Activated CD4-positive, alpha-beta memory T cell treated with anti-CD3 and anti-CD28 coated beads for 36 hours (primary cell): ENCODE data around the gene TEX9. TPM values are rescaled to one million over a fixed set of nuclear protein-coding genes. Genes with fewer than 3 reads are reported as not detected.

ENCODE experiments used
- CTCF ChIA-PET: fragments of 350-600 bp; sonication (Branson Sonifier 250); formaldehyde crosslinking; loops from one replicate; lab custom pipeline; 2021; ENCODE audit warnings: antibody characterized with exemption, inconsistent platforms; lab: Charles Lee
- POLR2A ChIA-PET: fragments of 350-600 bp; sonication (Branson Sonifier 250); formaldehyde crosslinking; loops from one replicate; lab custom pipeline; 2021; ENCODE audit warnings: antibody characterized with exemption; lab: Charles Lee
- DNase-seq: peaks from one replicate; pipeline ENCODE4 v3.0.0-alpha.2; 2020
- H3K27ac Mint-ChIP-seq: one replicate; pipeline ENCODE4 v1.8.0; 2021; ENCODE audit warnings: mixed read lengths
- H3K27me3 Mint-ChIP-seq: one replicate; pipeline ENCODE4 v1.8.0; 2021; ENCODE audit warnings: mixed read lengths
- H3K36me3 Mint-ChIP-seq: one replicate; pipeline ENCODE4 v1.8.0; 2021; ENCODE audit warnings: mixed read lengths
- H3K4me1 Mint-ChIP-seq: one replicate; pipeline ENCODE4 v1.8.0; 2021; ENCODE audit warnings: low read depth, mixed read lengths
- H3K4me3 Mint-ChIP-seq: one replicate; pipeline ENCODE4 v1.8.0; 2021; ENCODE audit warnings: mild to moderate bottlenecking, mixed read lengths
- H3K9me3 Mint-ChIP-seq: one replicate; pipeline ENCODE4 v1.8.0; 2021; ENCODE audit warnings: mixed read lengths
- intact Hi-C: fragments of 100-400 bp; cut with micrococcal nuclease; formaldehyde crosslinking; loops from one replicate; pipeline ENCODE4 v1.15.1; 2023
- total RNA-seq, 2 experiments: library from RNA; stranded (reverse); gene quantifications; one replicate each; pipeline ENCODE4 v1.2.3, GENCODE V29; 2021

TEX9 gene
- total RNA-seq, 2 experiments from 2014 or later: 1.3 to 1.6 TPM

- H3K4me1 Mint-ChIP-seq: no peaks in the 10 kb centered on the region
- ChIA-PET CTCF (no interaction called here), POLR2A (no interaction called here)
- H3K27ac Mint-ChIP-seq: no peak overlapping the region
- H3K36me3 Mint-ChIP-seq: no peaks in the 10 kb centered on the region
- intact Hi-C loops: no loop called here
- peaks cover 12% of the 10 kb centered on the region for H3K27me3 Mint-ChIP-seq
- no peaks in the 10 kb centered on the region for H3K9me3 Mint-ChIP-seq
- no peak for DNase-seq
- H3K4me3 Mint-ChIP-seq: no peak overlapping the region
These were observed 21.3 kb upstream of the TEX9 start for GRCh38 chr15:56343879-56344278.

GRCh38 chr15:56344336-56344735 lies 20.9 kb upstream of the TEX9 start:
- Mint-ChIP-seq H3K9me3 (no peaks in the 10 kb centered on the region), H3K4me1 (no peaks in the 10 kb centered on the region), H3K36me3 (no peaks in the 10 kb centered on the region), H3K4me3 (no peak overlapping the region), H3K27ac (no peak overlapping the region), H3K27me3 (peaks cover 12% of the 10 kb centered on the region)
- POLR2A ChIA-PET: no interaction called here
- DNase-seq: no peak
- CTCF ChIA-PET: no interaction called here
- intact Hi-C loops: no loop called here

- Mint-ChIP-seq H3K36me3 (no peaks in the 10 kb centered on the region), H3K9me3 (no peaks in the 10 kb centered on the region), H3K27me3 (peaks cover 4% of the 10 kb centered on the region), H3K4me1 (no peaks in the 10 kb centered on the region), H3K4me3 (no peak overlapping the region), H3K27ac (no peak overlapping the region)
- ChIA-PET POLR2A (no interaction called here), CTCF (no interaction called here)
- intact Hi-C loops: no loop called here
- DNase-seq: no peak
These were observed 18.8 kb upstream of the TEX9 start for GRCh38 chr15:56346414-56346813.

GRCh38 chr15:56349554-56349953 lies 15.7 kb upstream of the TEX9 start:
- no peaks in the 10 kb centered on the region for H3K36me3 Mint-ChIP-seq
- no peak overlapping the region for H3K27ac Mint-ChIP-seq
- H3K4me3 Mint-ChIP-seq: no peak overlapping the region
- POLR2A ChIA-PET: no interaction called here
- no peaks in the 10 kb centered on the region for H3K4me1 Mint-ChIP-seq
- H3K27me3 Mint-ChIP-seq: no peaks in the 10 kb centered on the region
- DNase-seq: no peak
- H3K9me3 Mint-ChIP-seq: no peaks in the 10 kb centered on the region
- intact Hi-C loops: no loop called here
- CTCF ChIA-PET: no interaction called here

- ChIA-PET POLR2A (no interaction called here), CTCF (no interaction called here)
- Mint-ChIP-seq H3K27me3 (no peaks in the 10 kb centered on the region), H3K36me3 (no peaks in the 10 kb centered on the region), H3K4me3 (no peak overlapping the region), H3K27ac (no peak overlapping the region), H3K9me3 (no peaks in the 10 kb centered on the region), H3K4me1 (no peaks in the 10 kb centered on the region)
- intact Hi-C loops: no loop called here
- DNase-seq: no peak
These were observed 13.9 kb upstream of the TEX9 start for GRCh38 chr15:56351353-56351752.

GRCh38 chr15:56351957-56352506 lies 13.2 kb upstream of the TEX9 start:
- Mint-ChIP-seq H3K9me3 (no peaks in the 10 kb centered on the region), H3K27ac (no peak overlapping the region), H3K36me3 (no peaks in the 10 kb centered on the region), H3K27me3 (no peaks in the 10 kb centered on the region), H3K4me1 (no peaks in the 10 kb centered on the region), H3K4me3 (no peak overlapping the region)
- ChIA-PET POLR2A (no interaction called here), CTCF (no interaction called here)
- DNase-seq: no peak
- intact Hi-C loops: no loop called here

GRCh38 chr15:56353119-56353518 lies 12.1 kb upstream of the TEX9 start:
- H3K27me3 Mint-ChIP-seq: no peaks in the 10 kb centered on the region
- no peaks in the 10 kb centered on the region for H3K36me3 Mint-ChIP-seq
- CTCF ChIA-PET: no interaction called here
- no peaks in the 10 kb centered on the region for H3K9me3 Mint-ChIP-seq
- H3K4me3 Mint-ChIP-seq: no peak overlapping the region
- POLR2A ChIA-PET: no interaction called here
- H3K27ac Mint-ChIP-seq: no peak overlapping the region
- H3K4me1 Mint-ChIP-seq: no peaks in the 10 kb centered on the region
- DNase-seq: no peak
- intact Hi-C loops: no loop called here

- H3K9me3 Mint-ChIP-seq: no peaks in the 10 kb centered on the region
- no peaks in the 10 kb centered on the region for H3K27me3 Mint-ChIP-seq
- CTCF ChIA-PET: no interaction called here
- H3K27ac Mint-ChIP-seq: no peak overlapping the region
- intact Hi-C loops: no loop called here
- DNase-seq: no peak
- H3K4me3 Mint-ChIP-seq: no peak overlapping the region
- no peaks in the 10 kb centered on the region for H3K4me1 Mint-ChIP-seq
- no peaks in the 10 kb centered on the region for H3K36me3 Mint-ChIP-seq
- POLR2A ChIA-PET: no interaction called here
These were observed 11.5 kb upstream of the TEX9 start for GRCh38 chr15:56353740-56354139.

- POLR2A ChIA-PET: no interaction called here
- H3K4me1 Mint-ChIP-seq: no peaks in the 10 kb centered on the region
- H3K27me3 Mint-ChIP-seq: no peaks in the 10 kb centered on the region
- no peaks in the 10 kb centered on the region for H3K36me3 Mint-ChIP-seq
- intact Hi-C loops: no loop called here
- H3K4me3 Mint-ChIP-seq: no peak overlapping the region
- no peak for DNase-seq
- CTCF ChIA-PET: no interaction called here
- no peak overlapping the region for H3K27ac Mint-ChIP-seq
- H3K9me3 Mint-ChIP-seq: no peaks in the 10 kb centered on the region
These were observed 8.6 kb upstream of the TEX9 start for GRCh38 chr15:56356616-56357015.

GRCh38 chr15:56358604-56359003 lies 6.6 kb upstream of the TEX9 start:
- Mint-ChIP-seq H3K9me3 (no peaks in the 10 kb centered on the region), H3K27ac (no peak overlapping the region), H3K27me3 (no peaks in the 10 kb centered on the region), H3K36me3 (no peaks in the 10 kb centered on the region), H3K4me3 (no peak overlapping the region), H3K4me1 (no peaks in the 10 kb centered on the region)
- ChIA-PET CTCF (no interaction called here), POLR2A (no interaction called here)
- intact Hi-C loops: no loop called here
- DNase-seq: no peak

GRCh38 chr15:56361987-56362386 lies 3.2 kb upstream of the TEX9 start:
- H3K27me3 Mint-ChIP-seq: peaks cover 11% of the 10 kb centered on the region
- H3K9me3 Mint-ChIP-seq: no peaks in the 10 kb centered on the region
- no peak overlapping the region for H3K27ac Mint-ChIP-seq
- H3K4me1 Mint-ChIP-seq: peaks cover 16% of the 10 kb centered on the region
- POLR2A ChIA-PET: no interaction called here
- CTCF ChIA-PET: no interaction called here
- intact Hi-C loops: loop anchor here (10.0 kb wide), 1 partner anchor 103 kb away; the partner anchor contains the start of gene MNS1
- DNase-seq: no peak
- H3K36me3 Mint-ChIP-seq: no peaks in the 10 kb centered on the region
- no peak overlapping the region for H3K4me3 Mint-ChIP-seq

- Mint-ChIP-seq H3K4me1 (peaks cover 16% of the 10 kb centered on the region), H3K27me3 (peaks cover 23% of the 10 kb centered on the region), H3K9me3 (no peaks in the 10 kb centered on the region), H3K36me3 (no peaks in the 10 kb centered on the region), H3K4me3 (peak overlapping the region; percentile 79), H3K27ac (no peak overlapping the region)
- DNase-seq: no peak
- intact Hi-C loops: loop anchor here (10.0 kb wide), 1 partner anchor 99 kb away; the partner anchor contains the start of gene MNS1
- POLR2A ChIA-PET: no interaction called here
- CTCF ChIA-PET: no interaction called here
These were observed 985 bp downstream of the TEX9 start for GRCh38 chr15:56366211-56366610.

- Mint-ChIP-seq H3K4me3 (no peak overlapping the region), H3K4me1 (peaks cover 23% of the 10 kb centered on the region), H3K27me3 (peaks cover 27% of the 10 kb centered on the region), H3K36me3 (no peaks in the 10 kb centered on the region), H3K27ac (no peak overlapping the region), H3K9me3 (no peaks in the 10 kb centered on the region)
- POLR2A ChIA-PET: no interaction called here
- CTCF ChIA-PET: no interaction called here
- no peak for DNase-seq
- intact Hi-C loops: loop anchor here (10.0 kb wide), 1 partner anchor 98 kb away; the partner anchor contains the start of gene MNS1
These were observed 1.9 kb downstream of the TEX9 start for GRCh38 chr15:56367156-56367555.
